CD14-positive monocyte (primary cell): ENCODE data around the gene C19orf38. TPM values are rescaled to one million over a fixed set of nuclear protein-coding genes. Genes with fewer than 3 reads are reported as not detected.
"Not testable (repeated sequence)": the region's sequence is repeated elsewhere in the genome, so short reads cannot be mapped to it uniquely, and the experiment has no call there.

Experiments
- DNase-seq, 3 donors: peaks; one replicate each; pipeline ENCODE4 v3.0.0-alpha.2; 2011 to 2022
- H2AFZ ChIP-seq: 2 replicates; pipeline ENCODE4 v1.6.0; 2012; ENCODE audit warnings: mild to moderate bottlenecking, low read depth, low read length, inconsistent platforms; ENCODE audit not compliant: insufficient read depth, poor library complexity, severe bottlenecking
- H3K27ac ChIP-seq, 2 donors: 1 replicate in 1 of 2; 2 replicates in 1 of 2; pipeline ENCODE4 v1.5.1; 2012 to 2013; ENCODE audit warnings: low read length in 2 of 2, control low read depth in 1 of 2, inconsistent platforms in 1 of 2, low read depth in 1 of 2, mild to moderate bottlenecking in 1 of 2
- H3K27me3 ChIP-seq, 2 donors: one replicate each; pipeline versions ENCODE4 v1.6.0 to v1.6.1; 2011 to 2013; ENCODE audit warnings: low read length in 2 of 2; ENCODE audit not compliant: control insufficient read depth in 2 of 2, insufficient read depth in 2 of 2
- H3K36me3 ChIP-seq, 2 donors: replicated peaks in 1 of 2; 1 replicate in 1 of 2; 2 replicates in 1 of 2; pipeline versions ENCODE4 v1.5.1 to v1.6.1; 2012 to 2013; ENCODE audit warnings: low read length in 2 of 2, control low read depth in 1 of 2, inconsistent platforms in 1 of 2, mild to moderate bottlenecking in 1 of 2; ENCODE audit not compliant: insufficient read depth in 2 of 2, control insufficient read depth in 1 of 2
- H3K4me1 ChIP-seq, 2 donors: 1 replicate in 1 of 2; 2 replicates in 1 of 2; pipeline versions ENCODE4 v1.5.1 to v1.6.1; 2012 to 2013; ENCODE audit warnings: low read length in 2 of 2, control low read depth in 1 of 2, inconsistent platforms in 1 of 2, mild to moderate bottlenecking in 1 of 2, moderate library complexity in 1 of 2; ENCODE audit not compliant: insufficient read depth in 2 of 2, control insufficient read depth in 1 of 2
- H3K4me2 ChIP-seq: replicated peaks from 2 replicates; pipeline ENCODE3; 2012; ENCODE audit warnings: low read length, moderate library complexity, mild to moderate bottlenecking; ENCODE audit not compliant: poor library complexity, severe bottlenecking; ENCODE audit errors: extremely low read depth
- H3K4me3 ChIP-seq, 3 experiments: fragments of 200-600 bp in 1 of 3; sonication (generic) in 1 of 3; replicated peaks in 1 of 3; 1 replicate in 2 of 3; 2 replicates in 1 of 3; pipeline ENCODE4 v1.5.1; 2011 to 2013; ENCODE audit warnings: low read length in 3 of 3, mild to moderate bottlenecking in 3 of 3, control low read depth in 2 of 3, low read depth in 2 of 3, inconsistent platforms in 1 of 3, moderate library complexity in 1 of 3
- H3K79me2 ChIP-seq: 2 replicates; pipeline ENCODE4 v1.6.0; 2012; ENCODE audit warnings: mild to moderate bottlenecking, control low read depth, inconsistent platforms, low read length, moderate library complexity; ENCODE audit not compliant: insufficient read depth
- H3K9ac ChIP-seq: 2 replicates; pipeline ENCODE4 v1.6.0; 2017; ENCODE audit warnings: low read length, mild to moderate bottlenecking; ENCODE audit not compliant: insufficient read depth, poor library complexity, severe bottlenecking
- H3K9me3 ChIP-seq, 2 donors: replicated peaks in 1 of 2; 1 replicate in 1 of 2; 2 replicates in 1 of 2; pipeline versions ENCODE4 v1.5.1 to v1.6.1; 2012 to 2013; ENCODE audit warnings: low read length in 2 of 2, control low read depth in 1 of 2; ENCODE audit not compliant: control insufficient read depth in 1 of 2, insufficient read depth in 1 of 2
- H4K20me1 ChIP-seq: 2 replicates; pipeline ENCODE4 v1.6.0; 2012; ENCODE audit warnings: mild to moderate bottlenecking, low read length, control low read depth, moderate library complexity; ENCODE audit not compliant: insufficient read depth
- H3K27ac Mint-ChIP-seq, 7 donors: one replicate each; pipeline ENCODE4 v1.8.0; 2020; ENCODE audit warnings: mild to moderate bottlenecking in 7 of 7, mixed read lengths in 7 of 7, moderate library complexity in 6 of 7, inconsistent platforms in 2 of 7
- H3K27me3 Mint-ChIP-seq, 3 donors: one replicate each; pipeline ENCODE4 v1.8.0; 2021 to 2022; ENCODE audit warnings: low read depth in 3 of 3, mild to moderate bottlenecking in 3 of 3, mixed read lengths in 3 of 3, moderate library complexity in 3 of 3, inconsistent platforms in 1 of 3
- H3K36me3 Mint-ChIP-seq, 2 donors: one replicate each; pipeline ENCODE4 v1.8.0; 2020; ENCODE audit warnings: mixed read lengths in 2 of 2, inconsistent platforms in 1 of 2, mild to moderate bottlenecking in 1 of 2
- H3K4me1 Mint-ChIP-seq: one replicate; pipeline ENCODE4 v1.8.0; 2020; ENCODE audit warnings: mild to moderate bottlenecking, mixed read lengths
- H3K4me3 Mint-ChIP-seq, 2 donors: one replicate each; pipeline ENCODE4 v1.8.0; 2020; ENCODE audit warnings: mild to moderate bottlenecking in 2 of 2, mixed read lengths in 2 of 2, moderate library complexity in 1 of 2
- H3K9me3 Mint-ChIP-seq, 7 donors: one replicate each; pipeline ENCODE4 v1.8.0; 2020 to 2022; ENCODE audit warnings: mixed read lengths in 7 of 7, mild to moderate bottlenecking in 6 of 7, moderate library complexity in 6 of 7, inconsistent platforms in 2 of 7
- WGBS: methylation state at CpG from one replicate; pipeline ENCODE4 v1.1.5; 2013; ENCODE audit warnings: missing lambda C conversion rate; ENCODE audit not compliant: insufficient coverage; 5-methylcytosine and 5-hydroxymethylcytosine counted together
- intact Hi-C, 2 donors: fragments of 100-400 bp; cut with micrococcal nuclease; formaldehyde crosslinking; loops; one replicate each; pipeline versions ENCODE4 v1.15.0 to v1.15.1; 2023
- polyA plus RNA-seq, 3 donors: library from polyadenylated mRNA; depleted of rRNA in 1 of 3; unstranded in 2 of 3; stranded (reverse) in 1 of 3; fragments of 300-500 nt in 2 of 3; fragments of >200 nt in 1 of 3; fragmentation: Illumina TruSeq in 2 of 3; gene quantifications; 1 replicate in 2 of 3; 2 replicates in 1 of 3; pipeline ENCODE4 v1.2.3, GENCODE V29; 2012 to 2021
- TF ChIP-seq, protein P1 (sequence below): fragments of 200-600 bp; IDR thresholded peaks from one replicate; pipeline ENCODE4 v1.8.0; 2022; ENCODE audit warnings: antibody characterized with exemption, mild to moderate bottlenecking

C19orf38 gene
- polyA plus RNA-seq, 3 donors, result 134 to 174 (median 149) TPM

DNA sequence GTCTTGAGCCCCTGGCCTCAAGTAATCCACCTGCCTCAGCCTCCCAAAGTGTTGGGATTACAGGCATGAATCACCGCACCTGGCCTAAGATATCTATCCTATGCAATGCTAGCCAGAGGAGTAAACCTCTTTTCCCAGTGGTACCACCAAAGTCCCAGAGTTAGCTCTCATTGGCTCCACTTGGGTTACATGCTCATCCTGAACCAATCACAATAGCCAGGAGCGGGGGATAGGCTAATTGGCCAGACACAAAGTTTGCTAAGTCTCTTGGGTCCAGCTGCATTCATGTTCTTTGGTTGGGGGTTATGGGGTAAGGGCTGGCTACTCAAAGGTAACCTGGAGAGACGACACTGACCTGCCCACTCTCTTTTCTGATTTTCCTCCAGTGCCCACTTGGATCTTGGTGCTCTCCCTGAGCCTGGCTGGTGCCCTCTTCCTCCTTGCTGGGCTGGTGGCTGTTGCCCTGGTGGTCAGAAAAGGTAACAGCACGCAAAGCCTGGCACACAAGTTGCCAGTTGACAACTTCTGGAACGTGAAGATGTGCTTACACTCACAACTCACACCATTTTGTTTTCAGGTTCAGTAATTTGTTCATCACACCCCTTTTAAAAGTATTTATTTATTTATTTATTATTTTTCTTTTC, 7.8 kb downstream of the C19orf38 start:
- H3K9ac ChIP-seq, result no peak overlapping the region
- no peaks in the 10 kb centered on the region for H3K27me3 ChIP-seq
- peaks cover 45 to 88% of the 10 kb centered on the region in 2 donors for H3K36me3 Mint-ChIP-seq
- peaks cover 39% of the 10 kb centered on the region for H4K20me1 ChIP-seq
- peak; percentile 37 to 56 (median 45) for DNase-seq
- H2AFZ ChIP-seq, result no peak overlapping the region
- peaks cover 57% of the 10 kb centered on the region for H3K79me2 ChIP-seq
- peaks cover 6 to 36% of the 10 kb centered on the region in 2 donors for H3K4me1 ChIP-seq
- H3K4me3 Mint-ChIP-seq, result no peak overlapping the region
- intact Hi-C loops, result no loop called here
- H3K9me3 Mint-ChIP-seq, result peaks cover 0 to 5% (median 0%) of the 10 kb centered on the region in 7 donors
- no peak overlapping the region for H3K4me3 ChIP-seq
- no peak overlapping the region for H3K4me2 ChIP-seq
- H3K36me3 ChIP-seq, result peaks cover 56 to 78% of the 10 kb centered on the region in 2 donors
- H3K9me3 ChIP-seq, result no peaks in the 10 kb centered on the region
- 75% methylated on average over 2 of the region's 5 CpGs for WGBS
- no peak overlapping the region for H3K27ac ChIP-seq
- TF ChIP-seq, protein P1, sequence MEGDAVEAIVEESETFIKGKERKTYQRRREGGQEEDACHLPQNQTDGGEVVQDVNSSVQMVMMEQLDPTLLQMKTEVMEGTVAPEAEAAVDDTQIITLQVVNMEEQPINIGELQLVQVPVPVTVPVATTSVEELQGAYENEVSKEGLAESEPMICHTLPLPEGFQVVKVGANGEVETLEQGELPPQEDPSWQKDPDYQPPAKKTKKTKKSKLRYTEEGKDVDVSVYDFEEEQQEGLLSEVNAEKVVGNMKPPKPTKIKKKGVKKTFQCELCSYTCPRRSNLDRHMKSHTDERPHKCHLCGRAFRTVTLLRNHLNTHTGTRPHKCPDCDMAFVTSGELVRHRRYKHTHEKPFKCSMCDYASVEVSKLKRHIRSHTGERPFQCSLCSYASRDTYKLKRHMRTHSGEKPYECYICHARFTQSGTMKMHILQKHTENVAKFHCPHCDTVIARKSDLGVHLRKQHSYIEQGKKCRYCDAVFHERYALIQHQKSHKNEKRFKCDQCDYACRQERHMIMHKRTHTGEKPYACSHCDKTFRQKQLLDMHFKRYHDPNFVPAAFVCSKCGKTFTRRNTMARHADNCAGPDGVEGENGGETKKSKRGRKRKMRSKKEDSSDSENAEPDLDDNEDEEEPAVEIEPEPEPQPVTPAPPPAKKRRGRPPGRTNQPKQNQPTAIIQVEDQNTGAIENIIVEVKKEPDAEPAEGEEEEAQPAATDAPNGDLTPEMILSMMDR, result peak; percentile 84
- peaks cover 0 to 4% (median 3%) of the 10 kb centered on the region in 3 donors for H3K27me3 Mint-ChIP-seq
- H3K4me1 Mint-ChIP-seq, result peaks cover 29% of the 10 kb centered on the region
- H3K27ac Mint-ChIP-seq, result peak overlapping the region in 1 of 7 donors; percentile 72

DNA sequence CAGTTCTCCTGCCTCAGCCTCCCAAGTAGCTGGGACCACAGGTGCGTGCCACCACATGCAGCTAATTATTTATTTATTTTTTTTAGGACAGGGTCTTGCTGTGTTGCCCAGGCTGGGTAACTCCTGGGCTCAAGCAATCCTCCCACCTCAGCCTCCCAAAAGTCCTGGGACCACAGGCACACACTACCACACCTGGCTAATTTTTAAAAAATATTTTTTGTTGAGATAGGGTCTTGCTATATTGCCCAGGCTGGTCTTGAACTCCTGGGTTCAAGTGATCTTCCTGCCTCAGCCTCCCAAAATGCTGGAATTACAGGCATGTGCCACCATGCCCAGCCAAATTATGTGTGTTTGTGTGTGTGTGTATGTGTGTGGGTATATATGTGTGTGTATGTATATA, 8.7 kb downstream of the C19orf38 start:
- DNase-seq, intact Hi-C loops, H3K9ac ChIP-seq, H3K27me3 ChIP-seq, H3K9me3 Mint-ChIP-seq, H3K27ac Mint-ChIP-seq, H3K4me2 ChIP-seq, H3K4me3 Mint-ChIP-seq, H3K27ac ChIP-seq, H3K9me3 ChIP-seq, H3K27me3 Mint-ChIP-seq, H3K4me3 ChIP-seq, H2AFZ ChIP-seq: not testable (repeated sequence)
- Histone ChIP-seq H3K79me2 (peaks cover 50% of the 10 kb centered on the region), H4K20me1 (peaks cover 39% of the 10 kb centered on the region), H3K4me1 (peaks cover 14 to 38% of the 10 kb centered on the region in 2 donors), H3K36me3 (peaks cover 51 to 72% of the 10 kb centered on the region in 2 donors)
- no CpG with 5 or more reads among the region's 1 CpG for WGBS
- Mint-ChIP-seq H3K36me3 (peaks cover 40 to 83% of the 10 kb centered on the region in 2 donors), H3K4me1 (peaks cover 35% of the 10 kb centered on the region)
